ENCODE measurements around the gene CSTF1. TPM values are rescaled to one million over a fixed set of nuclear protein-coding genes. Genes with fewer than 3 reads are reported as not detected.

Gene CSTF1
- total RNA-seq, 4 donors from 2014 or later = 5.2 to 21.8 (median 14.2) TPM

- DNase-seq = no peak
- in situ Hi-C loops (cut with MboI; ENCODE audit: low pct_ligation_motif_present in 1 of 4, low pct_unique_long_range_greater_than_20kb in 1 of 4, low sequenced_read_pairs in 3 of 4) = no loop called here
- Histone ChIP-seq H3K9me3 (no peaks in the 10 kb centered on the region), H3K36me3 (no peaks in the 10 kb centered on the region), H3K4me1 (no peaks in the 10 kb centered on the region), H3K27me3 (no peaks in the 10 kb centered on the region), H3K4me3 (no peak overlapping the region), H3K27ac (no peak overlapping the region)
- TF ChIP-seq POLR2A (IDR thresholded peaks at IDR 0.05) (no peak), EP300 (IDR thresholded peaks at IDR 0.05; ENCODE audit: low read depth) (no peak), CTCF (IDR thresholded peaks at IDR 0.05) (no peak)
- intact Hi-C loops (cut with DNase I; ENCODE audit: low total_unique reads) = no loop called here
- 91 to 92% methylated on average over 4 to 5 of the region's 5 CpGs for WGBS, 2 donors (ENCODE audit: low coverage in 1 of 2)
Observed at GRCh38 chr20:56449459-56449858, 57.0 kb downstream of the CSTF1 start.

GRCh38 chr20:56451056-56451765 is 58.8 kb downstream of the CSTF1 start:
- 77 to 81% methylated on average over 10 to 13 of the region's 13 CpGs for WGBS, 2 donors (ENCODE audit: low coverage in 1 of 2)
- no peak overlapping the region for H3K27ac ChIP-seq
- TF ChIP-seq CTCF (IDR thresholded peaks at IDR 0.05) (no peak), POLR2A (IDR thresholded peaks at IDR 0.05) (no peak), POLR2AphosphoS5 (IDR thresholded peaks at IDR 0.05) (no peak), EP300 (IDR thresholded peaks at IDR 0.05; ENCODE audit: low read depth) (no peak)
- in situ Hi-C loops (cut with MboI; ENCODE audit: low pct_ligation_motif_present in 1 of 4, low pct_unique_long_range_greater_than_20kb in 1 of 4, low sequenced_read_pairs in 3 of 4) (no loop called here), intact Hi-C loops (cut with DNase I; ENCODE audit: low total_unique reads) (no loop called here)
- H3K9me3 ChIP-seq = no peaks in the 10 kb centered on the region
- H3K4me3 ChIP-seq = no peak overlapping the region
- H3K36me3 ChIP-seq = no peaks in the 10 kb centered on the region
- H3K27me3 ChIP-seq = no peaks in the 10 kb centered on the region
- no peaks in the 10 kb centered on the region for H3K4me1 ChIP-seq
- no peak for DNase-seq

- in situ Hi-C loops (cut with MboI; ENCODE audit: low pct_ligation_motif_present in 1 of 4, low pct_unique_long_range_greater_than_20kb in 1 of 4, low sequenced_read_pairs in 3 of 4) = no loop called here
- Histone ChIP-seq H3K36me3 (no peaks in the 10 kb centered on the region), H3K9me3 (no peaks in the 10 kb centered on the region), H3K27ac (no peak overlapping the region), H3K4me3 (no peak overlapping the region), H3K4me1 (no peaks in the 10 kb centered on the region), H3K27me3 (no peaks in the 10 kb centered on the region)
- 80 to 83% methylated on average over 5 of the region's 5 CpGs for WGBS, 2 donors (ENCODE audit: low coverage in 1 of 2)
- intact Hi-C loops (cut with DNase I; ENCODE audit: low total_unique reads) = no loop called here
- DNase-seq = no peak
- TF ChIP-seq CTCF (IDR thresholded peaks at IDR 0.05) = no peak
- no peak for TF ChIP-seq POLR2A (IDR thresholded peaks at IDR 0.05)
- TF ChIP-seq POLR2AphosphoS5 (IDR thresholded peaks at IDR 0.05) = no peak
- TF ChIP-seq EP300 (IDR thresholded peaks at IDR 0.05; ENCODE audit: low read depth) = no peak
Observed at GRCh38 chr20:56453352-56453751, 60.9 kb downstream of the CSTF1 start.

GRCh38 chr20:56454754-56455153 is 62.3 kb downstream of the CSTF1 start:
- H3K4me1 ChIP-seq = no peaks in the 10 kb centered on the region
- H3K4me3 ChIP-seq = no peak overlapping the region
- TF ChIP-seq EP300 (IDR thresholded peaks at IDR 0.05; ENCODE audit: low read depth) (no peak), POLR2A (IDR thresholded peaks at IDR 0.05) (no peak), CTCF (IDR thresholded peaks at IDR 0.05) (no peak), POLR2AphosphoS5 (IDR thresholded peaks at IDR 0.05) (no peak)
- intact Hi-C loops (cut with DNase I; ENCODE audit: low total_unique reads) (no loop called here), in situ Hi-C loops (cut with MboI; ENCODE audit: low pct_ligation_motif_present in 1 of 4, low pct_unique_long_range_greater_than_20kb in 1 of 4, low sequenced_read_pairs in 3 of 4) (no loop called here)
- no peaks in the 10 kb centered on the region for H3K27me3 ChIP-seq
- DNase-seq = no peak
- H3K36me3 ChIP-seq = no peaks in the 10 kb centered on the region
- WGBS, 2 donors (ENCODE audit: low coverage in 1 of 2) = 77 to 79% methylated on average over 7 of the region's 7 CpGs
- H3K9me3 ChIP-seq = no peaks in the 10 kb centered on the region
- H3K27ac ChIP-seq = no peak overlapping the region

Other genes with a start within 250 kb of the CSTF1 start
- not detected for gene MC3R, start 143.9 kb upstream of the CSTF1 start, total RNA-seq
- 10 to 100 TPM; 15.3 to 30.7 (median 25.5) TPM for gene FAM210B, start 33.7 kb upstream of the CSTF1 start, total RNA-seq
- 10 to 100 TPM in 1 of 4 donors, 1 to 10 TPM in 2, under 1 TPM in 1; 0.75 to 12.4 (median 4.9) TPM for gene AURKA, start 430 bp upstream of the CSTF1 start, total RNA-seq
- 1 to 10 TPM in 3 of 4 donors, not detected in 1; 1.1 to 1.4 (median 1.1) TPM for gene CASS4, start 19.6 kb downstream of the CSTF1 start, total RNA-seq
- gene RTF2, start 76.0 kb downstream of the CSTF1 start, total RNA-seq = 100 to 1,000 TPM in 1 of 4 donors, 10 to 100 TPM in 3; 49.5 to 130 (median 50.5) TPM
- not detected for gene FAM209A, start 132.1 kb downstream of the CSTF1 start, total RNA-seq
- 1 to 10 TPM in 1 of 4 donors, not detected in 3; 1.9 TPM for gene FAM209B, start 140.6 kb downstream of the CSTF1 start, total RNA-seq
- gene TFAP2C, start 236.7 kb downstream of the CSTF1 start, total RNA-seq = 1 to 10 TPM in 2 of 4 donors, under 1 TPM in 2; 0.82 to 9.0 (median 2.3) TPM

Measured in transverse colon (tissue), 4 donors.